ENCODE results near the gene RNF5. TPM values are rescaled to one million over a fixed set of nuclear protein-coding genes. Genes with fewer than 3 reads are reported as not detected.
A peak's percentile ranks its signal among the peaks of the same experiment; 100 is the strongest.
"Not testable (repeated sequence)": the region's sequence is repeated elsewhere in the genome, so short reads cannot be mapped to it uniquely, and the experiment has no call there.

Gene RNF5
- total RNA-seq, 2 donors from 2014 or later, result 63.5 to 68.4 TPM

DNA sequence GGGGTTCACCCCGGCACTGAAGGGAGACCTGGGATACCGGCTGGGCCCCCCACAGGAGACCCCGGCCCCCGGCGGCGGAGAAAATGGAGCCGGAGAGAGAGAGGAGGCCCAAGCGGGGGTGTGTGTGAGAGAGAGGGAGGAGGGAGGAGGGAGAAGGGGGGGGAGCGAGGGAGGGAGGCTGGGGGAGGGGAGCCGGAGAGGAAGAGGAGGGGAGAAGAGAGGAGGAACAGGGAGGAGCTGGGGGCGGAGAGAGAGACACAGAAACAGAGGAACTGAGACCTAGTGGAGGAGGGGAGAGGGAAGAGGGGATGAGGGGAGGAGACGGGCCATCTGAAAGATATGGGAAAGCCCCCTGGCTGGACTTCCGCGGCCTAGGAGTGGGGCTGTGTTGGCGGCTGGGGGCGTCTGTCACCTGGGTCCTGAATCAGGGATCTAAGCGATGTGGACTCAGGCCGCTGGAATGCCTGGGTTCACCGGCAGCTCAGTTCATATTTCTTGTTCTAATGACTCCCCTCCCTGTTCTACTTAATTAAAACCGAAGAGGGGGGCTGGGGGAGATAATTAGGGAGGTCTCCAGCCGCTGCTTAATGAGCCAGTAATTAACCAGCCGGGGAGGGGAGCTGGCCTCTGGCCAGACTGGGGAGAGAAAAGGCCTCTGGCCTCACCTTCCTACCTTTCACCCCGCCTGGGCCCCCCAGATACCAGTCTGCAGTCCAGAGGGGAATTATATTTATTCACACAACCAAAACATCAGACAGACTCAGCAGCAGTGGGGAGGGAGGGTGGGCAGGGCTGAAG is 12.0 kb downstream of the RNF5 start, which contains the start of gene PBX2:
Gene PBX2 (minus strand): TSS at position 149 of the 798 bp plus-strand sequence. CDS start 287 bp downstream, outside the sequence.
- Histone ChIP-seq H3K9me3 (no peaks in the 10 kb centered on the region), H3K27me3 (replicated peaks; ENCODE audit: insufficient read depth) (no peaks in the 10 kb centered on the region), H3K4me3 (peak within 1 kb of the TSS; percentile 86), H3K36me3 (peaks cover 10% of the 10 kb centered on the region), H3K4me1 (ENCODE audit: control insufficient read depth in 1 of 2, low read depth in 2 of 2) (peaks cover 16 to 47% of the 10 kb centered on the region in 2 donors), H3K27ac (peak within 1 kb of the TSS; percentile 91 to 97)
- ATAC-seq (ENCODE audit: insufficient number of reproducible peaks, low FRiP score, low read depth) (peak; percentile 66), DNase-seq (ENCODE audit: low spot score) (peak; percentile 90)
- TF ChIP-seq, protein P1, sequence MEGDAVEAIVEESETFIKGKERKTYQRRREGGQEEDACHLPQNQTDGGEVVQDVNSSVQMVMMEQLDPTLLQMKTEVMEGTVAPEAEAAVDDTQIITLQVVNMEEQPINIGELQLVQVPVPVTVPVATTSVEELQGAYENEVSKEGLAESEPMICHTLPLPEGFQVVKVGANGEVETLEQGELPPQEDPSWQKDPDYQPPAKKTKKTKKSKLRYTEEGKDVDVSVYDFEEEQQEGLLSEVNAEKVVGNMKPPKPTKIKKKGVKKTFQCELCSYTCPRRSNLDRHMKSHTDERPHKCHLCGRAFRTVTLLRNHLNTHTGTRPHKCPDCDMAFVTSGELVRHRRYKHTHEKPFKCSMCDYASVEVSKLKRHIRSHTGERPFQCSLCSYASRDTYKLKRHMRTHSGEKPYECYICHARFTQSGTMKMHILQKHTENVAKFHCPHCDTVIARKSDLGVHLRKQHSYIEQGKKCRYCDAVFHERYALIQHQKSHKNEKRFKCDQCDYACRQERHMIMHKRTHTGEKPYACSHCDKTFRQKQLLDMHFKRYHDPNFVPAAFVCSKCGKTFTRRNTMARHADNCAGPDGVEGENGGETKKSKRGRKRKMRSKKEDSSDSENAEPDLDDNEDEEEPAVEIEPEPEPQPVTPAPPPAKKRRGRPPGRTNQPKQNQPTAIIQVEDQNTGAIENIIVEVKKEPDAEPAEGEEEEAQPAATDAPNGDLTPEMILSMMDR (IDR thresholded peaks at IDR 0.05), result no peak

DNA sequence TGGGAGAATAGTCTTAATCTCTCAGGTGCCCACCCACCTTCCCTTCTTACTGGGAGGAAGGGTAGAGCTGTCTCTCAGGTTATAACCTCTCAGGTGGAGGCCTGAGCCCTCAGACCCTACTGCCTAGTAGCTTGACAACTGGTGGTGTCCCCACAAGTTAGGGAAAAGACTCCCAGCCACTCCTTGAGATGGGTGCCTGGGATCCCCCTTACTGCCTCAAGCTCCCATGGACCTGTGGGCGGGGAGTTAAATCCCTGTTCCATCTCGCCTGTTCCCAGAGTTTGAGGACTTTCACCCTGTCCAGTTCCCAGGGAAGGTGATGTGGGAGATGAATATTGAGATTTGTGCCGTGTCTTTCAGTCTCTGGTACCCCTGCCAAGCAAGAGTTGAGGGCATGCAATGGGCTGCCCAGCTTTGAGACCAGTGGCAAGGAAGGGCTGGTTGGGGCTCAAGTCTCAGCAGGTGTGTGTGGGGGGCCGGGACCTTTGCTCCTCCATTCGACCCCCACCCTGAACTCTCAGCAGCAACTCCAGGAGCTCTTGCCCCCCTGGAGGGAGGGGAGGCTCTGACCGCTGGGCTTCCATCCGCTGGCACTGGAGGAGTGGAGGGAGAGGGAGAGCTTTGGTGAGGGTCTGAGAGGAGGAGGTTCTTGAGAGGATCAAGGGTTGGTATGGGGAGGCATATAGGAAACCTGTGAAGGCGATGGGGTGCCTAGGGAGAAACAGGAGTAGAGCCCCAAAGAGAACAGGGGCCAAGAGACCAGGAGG is 12.9 kb downstream of the RNF5 start:
- H3K4me3 ChIP-seq, result peak overlapping the region; percentile 86
- H3K4me1 ChIP-seq (ENCODE audit: control insufficient read depth in 1 of 2, low read depth in 2 of 2), result peaks cover 16 to 44% of the 10 kb centered on the region in 2 donors
- peaks cover 10% of the 10 kb centered on the region for H3K36me3 ChIP-seq
- no peaks in the 10 kb centered on the region for H3K9me3 ChIP-seq
- H3K27me3 ChIP-seq (replicated peaks; ENCODE audit: insufficient read depth), result no peaks in the 10 kb centered on the region
- peak overlapping the region; percentile 91 to 97 for H3K27ac ChIP-seq
- TF ChIP-seq, protein P1 (IDR thresholded peaks at IDR 0.05), result no peak
- no peak for ATAC-seq (ENCODE audit: insufficient number of reproducible peaks, low FRiP score, low read depth)
- no peak for DNase-seq (ENCODE audit: low spot score)

DNA sequence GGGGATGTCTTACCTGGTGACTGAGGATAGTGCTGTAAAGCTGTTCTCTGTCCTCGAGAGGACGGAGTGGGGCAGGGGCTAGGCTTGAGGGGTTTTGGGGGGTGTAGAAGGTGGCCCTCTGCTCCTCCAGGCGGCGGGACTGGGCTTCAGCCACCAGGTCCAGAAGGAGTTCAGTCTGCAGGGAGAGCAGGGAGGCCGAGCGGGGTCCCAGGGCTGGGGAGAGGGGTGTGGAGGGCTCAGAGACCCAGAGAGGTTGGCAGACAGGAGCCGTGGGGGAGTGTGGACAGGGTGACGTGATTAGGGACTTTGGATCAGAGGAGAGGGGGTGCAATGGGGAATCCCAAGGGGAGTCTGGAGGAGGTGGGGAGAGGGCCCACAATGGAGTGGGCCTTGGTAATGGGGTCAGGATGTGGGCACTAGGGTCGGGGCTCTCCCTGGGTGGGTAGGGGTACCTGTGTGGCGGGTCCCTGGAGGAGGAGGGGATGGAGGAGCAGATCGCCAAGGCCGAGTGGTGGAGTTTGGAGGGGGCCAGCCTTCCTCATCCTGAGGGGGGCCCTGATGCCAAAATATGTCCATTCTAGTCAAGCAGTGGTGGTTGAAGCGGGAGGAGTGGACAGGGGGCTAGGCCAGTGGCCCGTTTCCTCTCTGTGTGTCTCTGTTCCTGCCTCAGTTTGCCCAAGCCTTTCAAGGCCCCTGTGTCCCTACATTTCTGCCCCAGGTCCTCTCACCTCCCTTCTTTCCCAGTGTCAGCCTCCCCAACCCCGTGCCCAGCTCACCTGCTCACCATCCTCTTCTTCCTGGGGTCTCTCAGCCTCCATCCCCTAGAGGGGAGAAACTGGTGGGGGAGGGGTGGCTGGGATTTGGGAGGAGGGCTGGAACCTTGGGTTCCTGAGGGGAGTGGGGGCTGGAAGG is 13.7 kb downstream of the RNF5 start:
- ATAC-seq (ENCODE audit: insufficient number of reproducible peaks, low FRiP score, low read depth), result no peak
- Histone ChIP-seq H3K4me1 (ENCODE audit: control insufficient read depth in 1 of 2, low read depth in 2 of 2) (peaks cover 19 to 44% of the 10 kb centered on the region in 2 donors), H3K4me3 (peak overlapping the region; percentile 86)

DNA sequence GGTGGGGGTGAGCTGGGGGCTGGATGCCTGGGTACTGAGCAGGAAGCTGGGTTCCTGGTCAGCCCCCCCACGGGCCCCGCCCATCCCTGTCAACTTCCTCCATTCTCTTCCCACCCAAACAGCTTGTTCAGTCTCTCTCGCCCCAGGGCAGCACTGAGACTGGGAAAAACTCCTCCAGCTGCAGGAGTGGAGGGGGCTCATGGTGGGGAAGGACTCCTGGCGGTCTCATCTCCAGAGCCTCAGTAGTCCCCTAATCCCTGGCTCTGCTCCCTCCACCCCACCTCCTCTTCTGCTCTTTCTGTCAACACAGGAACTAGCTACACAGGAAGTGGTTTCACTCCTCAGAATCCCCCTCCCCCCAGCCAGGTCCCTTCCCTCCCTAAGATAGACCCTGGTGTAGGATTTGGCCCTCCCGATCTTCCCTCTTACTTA is 14.4 kb downstream of the RNF5 start, which contains the start of gene GPSM3:
Gene GPSM3 (minus strand): TSS at position 36 of the 432 bp plus-strand sequence. CDS start 130 bp downstream, outside the sequence.
- Histone ChIP-seq H3K36me3 (peaks cover 3% of the 10 kb centered on the region), H3K27me3 (replicated peaks; ENCODE audit: insufficient read depth) (no peaks in the 10 kb centered on the region), H3K4me3 (peak within 1 kb of the TSS; percentile 86), H3K27ac (peak within 1 kb of the TSS; percentile 91 to 97), H3K9me3 (no peaks in the 10 kb centered on the region), H3K4me1 (ENCODE audit: control insufficient read depth in 1 of 2, low read depth in 2 of 2) (peaks cover 24 to 43% of the 10 kb centered on the region in 2 donors)
- no peak for DNase-seq (ENCODE audit: low spot score)
- TF ChIP-seq, protein P1 (IDR thresholded peaks at IDR 0.05), result no peak
- no peak for ATAC-seq (ENCODE audit: insufficient number of reproducible peaks, low FRiP score, low read depth)

More for the DNA sequence above, 13.7 kb downstream of the RNF5 start:
- TF ChIP-seq, protein P1 (IDR thresholded peaks at IDR 0.05), result no peak
- no peak for DNase-seq (ENCODE audit: low spot score)
- H3K9me3 ChIP-seq, result no peaks in the 10 kb centered on the region
- peak overlapping the region; percentile 5 to 97 for H3K27ac ChIP-seq
- H3K27me3 ChIP-seq (replicated peaks; ENCODE audit: insufficient read depth), result no peaks in the 10 kb centered on the region
- peaks cover 9% of the 10 kb centered on the region for H3K36me3 ChIP-seq

DNA sequence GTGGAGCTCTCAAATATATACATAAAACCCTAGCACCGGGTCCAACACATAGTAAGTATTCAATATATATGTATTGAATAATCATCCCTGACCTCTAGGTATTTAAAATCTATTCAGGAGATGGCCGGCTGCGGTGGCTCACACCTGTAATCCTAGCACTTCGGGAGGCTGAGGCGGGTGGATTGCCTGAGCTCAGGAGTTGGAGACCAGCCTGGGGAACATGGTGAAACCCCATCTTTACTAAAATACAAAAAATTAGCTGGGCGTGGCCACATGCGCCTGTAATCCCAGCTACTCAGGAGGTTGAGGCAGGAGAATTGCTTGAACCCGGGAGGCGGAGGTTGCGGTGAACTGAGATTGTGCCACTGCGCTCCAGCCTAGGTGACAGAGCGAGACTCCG is 14.9 kb downstream of the RNF5 start:
- not testable (repeated sequence) for DNase-seq (ENCODE audit: low spot score); H3K27me3 ChIP-seq (replicated peaks; ENCODE audit: insufficient read depth); H3K36me3 ChIP-seq; ATAC-seq (ENCODE audit: insufficient number of reproducible peaks, low FRiP score, low read depth); H3K9me3 ChIP-seq
- H3K27ac ChIP-seq, result peak overlapping the region in 1 of 2 donors; percentile 97
- peak overlapping the region; percentile 86 for H3K4me3 ChIP-seq
- peaks cover 24 to 38% of the 10 kb centered on the region in 2 donors for H3K4me1 ChIP-seq (ENCODE audit: control insufficient read depth in 1 of 2, low read depth in 2 of 2)
